K562 (cell line): ENCODE data around the gene MSS51. TPM values are rescaled to one million over a fixed set of nuclear protein-coding genes. Genes with fewer than 3 reads are reported as not detected.

ENCODE experiments used
- PCBP2 ChIP-seq: fragments of 200-400 bp; formaldehyde crosslinking; IDR thresholded peaks from 2 replicates; pipeline ENCODE4 v1.6.1; 2018; ENCODE audit warnings: low read length, low read depth, mild to moderate bottlenecking, moderate library complexity; ENCODE audit not compliant: poor library complexity, severe bottlenecking
- RAD21 ChIP-seq, 2 experiments: fragments of 250-450 bp in 1 of 2; fragments of 450-650 bp in 1 of 2; sonication (Bioruptor Pico) in 1 of 2; formaldehyde crosslinking in 1 of 2; IDR thresholded peaks in 1 of 2; conservative IDR thresholded peaks in 1 of 2; 2 replicates each; pipeline versions ENCODE4 v1.4.0 to v1.8.0; 2020 to 2022; ENCODE audit warnings: mild to moderate bottlenecking in 2 of 2, moderate library complexity in 1 of 2
- RBM17 ChIP-seq: fragments of 200-400 bp; formaldehyde crosslinking; IDR thresholded peaks from 2 replicates; pipeline ENCODE4 v1.6.1; 2017; ENCODE audit warnings: low read depth, mild to moderate bottlenecking, low read length, borderline replicate concordance
- REST ChIP-seq, 2 experiments: fragments of 450-650 bp; formaldehyde crosslinking in 1 of 2; IDR thresholded peaks; 2 replicates each; pipeline versions ENCODE4 v1.4.0 to v1.6.1; 2014 to 2020; ENCODE audit warnings: mild to moderate bottlenecking in 2 of 2, borderline replicate concordance in 1 of 2, low read depth in 1 of 2
- YY1 ChIP-seq, 3 experiments: IDR thresholded peaks; 2 replicates each; pipeline ENCODE4 v1.6.1; 2011; ENCODE audit warnings: low read length in 2 of 3, mild to moderate bottlenecking in 2 of 3, moderate library complexity in 2 of 3, borderline replicate concordance in 1 of 3, control low read depth in 1 of 3, low read depth in 1 of 3; ENCODE audit not compliant: insufficient read depth in 3 of 3, insufficient replicate concordance in 2 of 3, control insufficient read depth in 1 of 3, insufficient read length in 1 of 3; ENCODE audit errors: extremely low read depth in 1 of 3
- ZNF384 ChIP-seq: IDR thresholded peaks from 2 replicates; pipeline ENCODE4 v1.6.1; 2012; ENCODE audit warnings: low read depth, low read length, improper control_type of control experiment
- ZZZ3 ChIP-seq: fragments of 450-650 bp; IDR thresholded peaks from 2 replicates; pipeline ENCODE4 v1.6.1; 2016; ENCODE audit warnings: antibody characterized with exemption, mild to moderate bottlenecking, moderate library complexity
- polyA plus RNA-seq, 8 experiments: library from polyadenylated mRNA; depleted of rRNA in 4 of 8; stranded (reverse) in 5 of 8; unstranded in 3 of 8; fragments of >200 nt; fragmentation: Nextera tagmentation in 2 of 8; fragmentation: Illumina TruSeq in 1 of 8; extraction: Ambion mirVana in 2 of 8; extraction: Trizol in 1 of 8; gene quantifications; 2 replicates each; pipeline versions ENCODE4 v1.2.1 to v1.2.3, GENCODE V29; 2011 to 2014; ENCODE audit warnings: inconsistent platforms in 1 of 8, missing spikeins in 1 of 8
- total RNA-seq, 7 experiments: library from RNA; depleted of rRNA in 6 of 7; stranded (reverse); fragments of >200 nt in 6 of 7; fragmentation: Illumina TruSeq in 2 of 7; extraction: Trizol in 2 of 7; gene quantifications; 2 replicates each; pipeline versions ENCODE4 v1.2.1 to v1.2.3, GENCODE V29; 2011 to 2021; ENCODE audit warnings: low replicate concordance in 1 of 7

Gene MSS51
- total and polyA plus RNA-seq, 9 of the 15 experiments (the other 6 are each of a cell fraction or from before 2014, with no cell fraction given), result 0.28 to 1.8 (median 1.2) TPM

DNA sequence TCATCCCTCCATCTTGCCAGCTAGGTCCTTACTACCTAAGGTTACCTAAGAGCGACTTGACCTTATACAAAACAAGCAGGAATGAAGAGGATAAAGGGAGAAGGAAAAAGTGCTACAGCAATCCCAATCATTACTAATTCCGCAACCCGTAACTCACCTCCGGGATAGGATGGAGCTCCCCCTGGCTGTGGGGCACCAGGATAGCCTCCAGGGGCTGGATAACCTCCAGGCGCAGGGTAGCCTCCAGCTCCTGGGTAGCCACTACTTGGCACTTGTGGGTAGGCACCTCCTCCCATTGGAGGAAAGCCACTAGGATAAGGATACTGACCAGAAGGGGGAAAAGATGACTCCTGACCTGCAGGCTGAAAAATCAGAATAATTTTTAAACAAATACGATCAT is 35.3 kb downstream of the MSS51 start (continued):
- TF ChIP-seq PCBP2 (no peak), RAD21 (CRISPR knock-in tag; conservative IDR thresholded peaks at IDR 0.05 in 1 of 2, IDR thresholded peaks at IDR 0.05 in 1 of 2) (peak in 1 of 2 experiments; percentile 61; a peak in 2 of 4 replicates), ZNF384 (no peak), REST (IDR thresholded peaks at IDR 0.05; ENCODE audit: borderline replicate concordance) (peak; percentile 34; the same call in 1 of the 2 replicates), REST (CRISPR knock-in tag; IDR thresholded peaks at IDR 0.05; ENCODE audit: low read depth) (no peak), ZZZ3 (0 out of 2 replicates have a peak, but pooled peaks have one; percentile 43), RBM17 (no peak), YY1 (IDR thresholded peaks at IDR 0.05; ENCODE audit: borderline replicate concordance in 1 of 3, control insufficient read depth in 1 of 3, extremely low read depth in 1 of 3, insufficient read depth in 3 of 3, insufficient read length in 1 of 3, insufficient replicate concordance in 2 of 3, low read depth in 1 of 3, low read length in 2 of 3) (no peak)
